SK-N-MC (cell line): ENCODE data around the gene SLC30A4.

Experiments
- EZH2 ChIP-seq: fragments of 200-600 bp; sonication (generic); IDR thresholded peaks from one replicate; pipeline ENCODE4 v1.6.1; 2017; ENCODE audit warnings: antibody characterized with exemption
- FOXP2 ChIP-seq: optimal IDR thresholded peaks from 2 replicates; pipeline ENCODE3; 2011; ENCODE audit warnings: mild to moderate bottlenecking, moderate library complexity; ENCODE audit not compliant: insufficient read depth; ENCODE audit errors: extremely low read length, control extremely low read depth
- POLR2AphosphoS5 ChIP-seq: IDR thresholded peaks from 2 replicates; pipeline ENCODE4 v1.6.1; 2012; ENCODE audit warnings: mild to moderate bottlenecking, low read depth, low read length, borderline replicate concordance

DNA sequence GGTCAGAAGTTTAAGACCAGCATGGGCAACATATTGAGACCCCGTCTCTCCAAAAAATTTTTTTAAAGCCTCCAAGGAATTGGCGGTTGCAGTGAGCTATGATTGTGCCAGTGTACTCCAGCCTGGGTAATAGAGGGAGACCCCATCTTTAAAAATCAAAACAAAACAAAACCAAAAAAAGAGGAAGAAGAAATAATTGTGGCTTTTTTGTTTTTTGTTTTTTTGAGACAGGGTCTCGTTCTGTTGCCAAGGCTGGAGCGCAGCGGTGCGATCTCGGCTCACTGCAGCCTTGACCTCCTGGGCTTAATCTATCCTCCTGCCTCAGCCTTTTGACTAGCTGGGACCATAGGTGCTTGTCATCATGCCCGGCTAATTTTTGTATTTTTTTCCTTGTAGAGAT is 4.5 kb upstream of the SLC30A4 start:
- TF ChIP-seq EZH2 (no peak), POLR2AphosphoS5 (no peak), FOXP2 (no peak)
